NCI-H2227 (cell line): ENCODE results near the gene SYP.
A peak's percentile ranks its signal among the peaks of the same experiment; 100 is the strongest.

Experiments used
- DNase-seq: peaks from one replicate; lab custom pipeline; 2025; ENCODE audit not compliant: unreplicated experiment; lab: John Stamatoyannopoulos, UW

SYP gene

GRCh38 chrX:49221868-49222267, 21.9 kb upstream of the SYP start:
- DNase-seq, result no peak

GRCh38 chrX:49220100-49220499, 20.1 kb upstream of the SYP start:
- no peak for DNase-seq

- DNase-seq, result no peak
Observed at GRCh38 chrX:49214996-49215526, 15.1 kb upstream of the SYP start.

GRCh38 chrX:49214416-49214815, 14.4 kb upstream of the SYP start:
- DNase-seq, result no peak

- DNase-seq, result no peak
Observed at GRCh38 chrX:49212861-49213260, 12.9 kb upstream of the SYP start.

- no peak for DNase-seq
Observed at GRCh38 chrX:49212209-49212608, 12.2 kb upstream of the SYP start.

GRCh38 chrX:49211074-49211473, 11.1 kb upstream of the SYP start:
- DNase-seq, result no peak

GRCh38 chrX:49210406-49210805, 10.4 kb upstream of the SYP start:
- no peak for DNase-seq

- DNase-seq, result no peak
Observed at GRCh38 chrX:49209434-49210251, 9.7 kb upstream of the SYP start.

- no peak for DNase-seq
Observed at GRCh38 chrX:49208399-49208798, 8.4 kb upstream of the SYP start.

GRCh38 chrX:49206543-49206942, 6.5 kb upstream of the SYP start:
- DNase-seq, result no peak

- DNase-seq, result no peak
Observed at GRCh38 chrX:49205443-49205842, 5.5 kb upstream of the SYP start.

- no peak for DNase-seq
Observed at GRCh38 chrX:49204709-49205108, 4.7 kb upstream of the SYP start.

GRCh38 chrX:49204017-49204416, 4.0 kb upstream of the SYP start:
- DNase-seq, result no peak

- no peak for DNase-seq
Observed at GRCh38 chrX:49203536-49203935, 3.5 kb upstream of the SYP start.

- no peak for DNase-seq
Observed at GRCh38 chrX:49202022-49202421, 2.0 kb upstream of the SYP start.

- no peak for DNase-seq
Observed at GRCh38 chrX:49199315-49199595, 738 bp downstream of the SYP start.

- peak; percentile 24 for DNase-seq
Observed at GRCh38 chrX:49198540-49199314, 1.3 kb downstream of the SYP start.

GRCh38 chrX:49197543-49198087, 2.4 kb downstream of the SYP start:
- no peak for DNase-seq

GRCh38 chrX:49193542-49193964, 6.4 kb downstream of the SYP start:
- no peak for DNase-seq

GRCh38 chrX:49192722-49193328, 7.2 kb downstream of the SYP start:
- peak; percentile 58 for DNase-seq

- peak; percentile 72 for DNase-seq
Observed at GRCh38 chrX:49191574-49192011, 8.4 kb downstream of the SYP start.
